ENCODE measurements around the gene CFLAR. TPM values are rescaled to one million over a fixed set of nuclear protein-coding genes. Genes with fewer than 3 reads are reported as not detected.

Gene CFLAR
- total RNA-seq, 1 experiment from 2014 or later = 75.4 TPM

DNA sequence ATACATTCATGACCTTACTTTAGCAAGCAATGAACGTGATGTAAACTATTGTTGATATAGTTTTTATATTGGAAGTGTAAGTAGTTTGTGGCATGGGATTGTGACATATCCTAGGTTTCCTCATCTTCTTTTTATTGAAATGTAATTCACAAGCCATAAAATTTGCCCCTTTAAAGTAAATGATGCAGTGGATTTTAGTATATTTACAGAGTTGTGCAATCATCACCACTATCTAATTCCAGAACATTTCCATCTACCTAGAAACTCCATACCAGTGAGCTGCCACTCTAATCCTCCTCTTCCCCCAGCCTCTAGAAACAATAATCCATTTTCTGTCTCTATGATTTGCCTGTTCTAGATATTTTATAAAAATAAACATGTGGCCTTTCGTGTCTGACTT is 56.3 kb downstream of the CFLAR start:
- intact Hi-C loops (cut with micrococcal nuclease; ENCODE audit: unreplicated experiment) = no loop called here
- CTCF ChIA-PET = no interaction called here

GRCh38 chr2:201174687-201175086 is 58.7 kb downstream of the CFLAR start:
- Histone ChIP-seq H3K4me2 (no peak overlapping the region), H2AFZ (no peak overlapping the region), H3K4me1 (replicated peaks; ENCODE audit: insufficient read depth) (no peaks in the 10 kb centered on the region), H3K27ac (no peak overlapping the region), H3K9me3 (ENCODE audit: insufficient read depth, low read depth) (peaks cover 1% of the 10 kb centered on the region), H3K79me2 (ENCODE audit: low read depth) (no peaks in the 10 kb centered on the region), H3K9me2 (ENCODE audit: insufficient read depth) (no peaks in the 10 kb centered on the region), H4K20me1 (ENCODE audit: insufficient read depth) (no peaks in the 10 kb centered on the region), H3K27me3 (ENCODE audit: insufficient read depth, low read depth) (no peaks in the 10 kb centered on the region), H3F3A (ENCODE audit: insufficient read depth, low read depth) (peaks cover 4% of the 10 kb centered on the region; the same call in 1 of the 2 replicates), H3K4me3 (no peak overlapping the region), H3K36me3 (ENCODE audit: low read depth) (no peaks in the 10 kb centered on the region)
- CTCF ChIA-PET = no interaction called here
- no peak for DNase-seq
- POLR2A ChIA-PET (ENCODE audit: unreplicated experiment) = no interaction called here
- BruUV-seq (replicated peaks) = no TSS peak
- intact Hi-C loops (cut with micrococcal nuclease; ENCODE audit: unreplicated experiment) = loop anchor here (5.0 kb wide), 3 partner anchors 102 to 597 kb away; partner anchors contain the start of genes HYCC2 and NDUFB3
- TF ChIP-seq CTCF (conservative IDR thresholded peaks at IDR 0.05) (no peak), EZH2 (IDR thresholded peaks at IDR 0.05; ENCODE audit: low read depth) (no peak)

More for the DNA sequence above, 56.3 kb downstream of the CFLAR start:
- DNase-seq = no peak
- no peak overlapping the region for H2AFZ ChIP-seq
- no peaks in the 10 kb centered on the region for H3K9me2 ChIP-seq (ENCODE audit: insufficient read depth)
- no peak overlapping the region for H3K27ac ChIP-seq
- no TSS peak for BruUV-seq (replicated peaks)
- no peak overlapping the region for H3K4me2 ChIP-seq
- H3K79me2 ChIP-seq (ENCODE audit: low read depth) = no peaks in the 10 kb centered on the region
- 0 out of 2 replicates have a peak, but pooled peaks cover 2% of the 10 kb centered on the region for H3K36me3 ChIP-seq (ENCODE audit: low read depth)
- H4K20me1 ChIP-seq (ENCODE audit: insufficient read depth) = no peaks in the 10 kb centered on the region
- POLR2A ChIA-PET (ENCODE audit: unreplicated experiment) = no interaction called here
- no peak overlapping the region for H3K4me3 ChIP-seq
- H3K9me3 ChIP-seq (ENCODE audit: insufficient read depth, low read depth) = peaks cover 13% of the 10 kb centered on the region
- no peaks in the 10 kb centered on the region for H3K27me3 ChIP-seq (ENCODE audit: insufficient read depth, low read depth)
- H3K4me1 ChIP-seq (replicated peaks; ENCODE audit: insufficient read depth) = no peaks in the 10 kb centered on the region
- TF ChIP-seq EZH2 (IDR thresholded peaks at IDR 0.05; ENCODE audit: low read depth) = no peak
- no peak for TF ChIP-seq CTCF (conservative IDR thresholded peaks at IDR 0.05)
- peaks cover 4% of the 10 kb centered on the region; the same call in 1 of the 2 replicates for H3F3A ChIP-seq (ENCODE audit: insufficient read depth, low read depth)

GRCh38 chr2:201176081-201176481 is 60.1 kb downstream of the CFLAR start:
- Histone ChIP-seq H3K4me3 (no peak overlapping the region), H3K9me2 (ENCODE audit: insufficient read depth) (no peaks in the 10 kb centered on the region), H3K27me3 (ENCODE audit: insufficient read depth, low read depth) (no peaks in the 10 kb centered on the region), H3K4me1 (replicated peaks; ENCODE audit: insufficient read depth) (0 out of 2 replicates have a peak, but pooled peaks cover 8% of the 10 kb centered on the region), H3K27ac (no peak overlapping the region), H2AFZ (no peak overlapping the region), H3K36me3 (ENCODE audit: low read depth) (no peaks in the 10 kb centered on the region), H3K9me3 (ENCODE audit: insufficient read depth, low read depth) (no peaks in the 10 kb centered on the region; the same call in 1 of the 2 replicates), H3K4me2 (no peak overlapping the region), H3K79me2 (ENCODE audit: low read depth) (no peaks in the 10 kb centered on the region), H3F3A (ENCODE audit: insufficient read depth, low read depth) (peaks cover 4% of the 10 kb centered on the region; the same call in 1 of the 2 replicates), H4K20me1 (ENCODE audit: insufficient read depth) (no peaks in the 10 kb centered on the region)
- intact Hi-C loops (cut with micrococcal nuclease; ENCODE audit: unreplicated experiment) = loop anchor here (5.0 kb wide), 3 partner anchors 104 to 599 kb away; partner anchors contain the start of genes HYCC2 and NDUFB3
- CTCF ChIA-PET = interaction anchor here (0.7 kb wide), 1 partner anchor 710 kb away, joined by 3 read pairs; no protein-coding TSS in a partner anchor
- TF ChIP-seq CTCF (conservative IDR thresholded peaks at IDR 0.05) = no peak
- no peak for TF ChIP-seq EZH2 (IDR thresholded peaks at IDR 0.05; ENCODE audit: low read depth)
- POLR2A ChIA-PET (ENCODE audit: unreplicated experiment) = no interaction called here
- BruUV-seq (replicated peaks) = no TSS peak
- DNase-seq = no peak

Data from PC-9 (cell line).